Kidney capillary endothelial cell (primary cell): ENCODE results near the gene COL4A2.
A peak's percentile ranks its signal among the peaks of the same experiment; 100 is the strongest.

Experiments used
- DNase-seq: peaks from one replicate; pipeline ENCODE4 v3.0.0-alpha.2; 2018; ENCODE audit warnings: low spot score

Gene COL4A2

DNA sequence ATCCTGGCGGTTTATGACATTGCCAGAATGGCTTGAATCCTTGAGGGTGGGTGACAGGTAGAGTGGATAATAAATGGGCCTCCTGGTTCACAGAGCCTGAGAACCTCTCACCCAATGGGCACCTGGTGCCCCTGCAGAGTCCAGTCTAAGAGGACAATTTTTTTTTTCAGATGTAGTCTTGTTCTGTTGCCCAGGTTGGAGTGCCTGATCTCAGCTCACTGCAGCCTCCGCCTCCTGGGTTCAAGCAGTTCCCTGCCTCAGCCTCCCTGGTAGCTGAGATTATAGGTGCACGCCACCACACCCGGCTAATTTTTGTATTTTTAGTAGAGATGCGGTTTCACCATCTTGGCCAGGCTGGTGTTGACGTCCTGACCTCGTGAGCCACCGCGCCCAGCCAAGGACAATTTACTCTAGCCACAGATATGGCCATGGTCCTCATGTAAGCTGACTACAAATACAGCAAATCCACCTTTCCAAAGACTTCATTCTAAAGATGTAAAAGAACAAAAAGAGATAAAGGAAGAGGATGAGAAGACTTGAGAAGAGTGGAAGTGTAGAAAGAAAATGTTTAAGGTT is 33.0 kb downstream of the COL4A2 start:
- no peak for DNase-seq

DNA sequence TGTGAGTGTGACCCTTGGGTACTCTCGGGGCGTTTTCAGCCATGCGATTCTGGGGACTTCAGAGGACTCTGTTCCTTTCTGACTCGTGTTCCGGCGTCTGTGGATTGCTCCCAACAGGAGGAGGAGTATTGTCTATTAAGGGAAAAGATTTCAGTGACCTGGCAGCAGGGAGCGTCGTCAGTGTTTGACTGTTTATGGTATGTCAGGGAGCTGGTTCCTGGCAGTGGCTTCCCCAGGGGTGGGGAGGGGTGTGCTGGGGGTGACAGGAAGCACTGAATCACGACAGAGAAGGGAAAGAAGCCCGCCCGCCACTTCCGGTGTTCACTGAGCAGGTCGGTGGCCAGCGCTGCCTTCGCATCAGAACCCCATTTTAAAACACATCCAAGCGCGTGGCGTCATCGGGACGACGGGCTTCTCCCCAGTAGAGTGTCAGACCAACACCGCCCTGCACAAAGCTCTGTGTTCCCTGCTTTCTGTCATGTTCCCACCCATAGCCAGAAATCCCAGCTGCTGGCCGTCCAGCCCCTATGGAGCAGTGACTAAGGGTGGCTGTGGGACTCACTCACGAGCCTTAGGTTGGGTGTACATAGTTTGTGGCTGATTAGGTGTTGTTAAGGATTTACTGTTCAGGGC is 33.8 kb downstream of the COL4A2 start:
- DNase-seq = peak; percentile 95

DNA sequence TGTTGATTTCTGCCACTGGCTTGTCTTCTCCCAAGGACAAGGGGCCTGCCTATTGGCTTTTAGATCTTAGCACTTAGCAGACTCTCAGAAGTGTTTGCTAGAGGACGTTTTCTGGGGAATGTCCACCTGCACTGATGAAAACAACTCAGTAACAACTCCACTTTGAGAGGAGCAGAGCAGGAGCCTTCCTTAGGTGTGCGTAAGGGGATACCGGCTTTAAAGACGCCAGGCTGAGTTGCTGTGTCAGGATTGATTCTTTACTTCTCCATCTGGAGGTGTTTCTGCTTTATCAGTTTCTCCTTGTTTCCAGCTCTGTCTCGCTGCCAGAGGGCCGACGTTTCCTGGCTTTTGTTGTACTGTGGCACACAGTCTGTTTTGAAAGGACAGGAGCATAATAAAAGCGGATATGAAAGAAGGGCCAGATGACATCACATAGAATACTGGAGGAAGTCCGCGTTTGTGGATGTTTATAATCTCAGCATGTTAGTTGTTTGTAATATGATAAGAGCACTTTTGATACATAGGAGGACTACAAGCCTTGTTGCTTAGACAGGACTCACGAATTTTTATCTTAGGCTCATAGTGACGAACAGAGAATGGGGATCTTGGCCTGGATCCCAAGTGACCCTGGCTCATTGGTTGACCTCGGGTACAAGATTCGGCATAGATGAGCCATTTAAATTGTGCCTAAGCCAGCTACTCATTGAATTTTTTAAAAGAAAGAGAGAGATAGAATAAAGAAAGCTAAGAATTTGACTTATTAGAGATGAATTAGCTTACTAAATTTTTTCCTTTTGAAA is 34.6 kb downstream of the COL4A2 start:
- DNase-seq = no peak

DNA sequence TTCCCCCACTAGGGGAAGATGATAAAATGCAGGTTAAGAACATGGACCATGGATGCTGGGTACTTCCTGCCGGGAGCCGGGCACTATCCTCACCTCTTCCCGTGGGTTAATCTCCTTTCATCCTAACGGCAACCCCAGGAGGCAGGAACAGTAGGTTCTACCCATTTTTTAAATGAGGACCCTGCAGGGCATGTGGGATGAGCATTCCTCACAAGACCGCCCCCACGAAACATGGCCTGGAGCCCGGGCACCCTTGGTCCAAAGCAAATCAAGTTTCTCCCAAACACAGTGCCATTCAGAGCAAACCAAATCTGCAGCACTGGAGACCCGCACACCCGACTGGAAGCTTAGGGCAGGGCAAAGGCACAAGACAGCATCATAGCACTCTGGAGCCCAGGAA is 35.4 kb downstream of the COL4A2 start:
- DNase-seq = no peak

DNA sequence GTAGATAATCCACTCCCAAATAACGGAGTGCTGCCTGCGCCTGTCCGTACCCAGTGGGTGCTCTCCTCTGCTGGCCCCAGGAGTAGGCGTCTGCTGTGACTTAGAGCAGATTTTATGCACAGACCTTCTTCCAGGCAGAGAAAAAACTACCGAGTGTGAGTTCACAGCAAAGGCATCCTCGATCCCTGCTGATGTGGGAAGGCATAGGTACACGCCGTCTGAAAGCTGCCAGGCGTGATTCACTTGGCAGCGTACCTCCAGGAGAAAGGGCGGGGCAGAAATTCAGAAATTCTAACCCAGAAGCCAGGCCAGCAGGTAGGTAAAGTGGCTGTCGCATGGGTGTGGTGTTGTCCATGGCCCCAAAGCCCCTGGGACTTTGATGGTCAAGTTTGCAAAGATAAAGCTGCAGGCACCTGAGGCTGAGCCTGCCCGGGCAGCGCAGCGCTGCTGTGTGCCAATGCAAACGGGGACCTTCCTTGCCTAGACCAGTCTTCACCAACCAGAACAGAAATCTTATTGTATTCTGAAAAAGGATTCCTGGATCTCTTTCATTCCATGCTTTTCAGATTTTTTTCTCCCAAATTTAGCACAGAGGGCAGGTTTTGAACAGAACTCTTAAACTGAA is 36.3 kb downstream of the COL4A2 start:
- DNase-seq = no peak

DNA sequence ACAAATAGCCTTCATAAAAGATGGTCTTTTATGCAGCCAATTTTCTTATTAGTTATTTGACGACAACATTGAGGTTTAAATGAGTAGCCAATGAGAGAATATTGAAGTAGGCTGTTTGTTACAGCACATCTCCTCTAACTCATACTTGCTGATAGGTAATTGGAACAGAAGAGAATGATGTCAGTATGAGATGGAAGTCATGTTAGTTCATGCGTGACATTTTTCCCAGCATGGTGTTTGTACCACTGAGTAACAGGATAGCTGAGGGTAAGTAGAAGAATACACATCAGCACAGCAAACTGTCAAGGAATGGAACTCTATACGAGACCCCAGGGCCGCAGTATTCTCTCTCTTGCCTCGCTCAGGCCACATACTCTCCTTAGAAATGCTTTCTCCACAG is 37.2 kb downstream of the COL4A2 start:
- no peak for DNase-seq

DNA sequence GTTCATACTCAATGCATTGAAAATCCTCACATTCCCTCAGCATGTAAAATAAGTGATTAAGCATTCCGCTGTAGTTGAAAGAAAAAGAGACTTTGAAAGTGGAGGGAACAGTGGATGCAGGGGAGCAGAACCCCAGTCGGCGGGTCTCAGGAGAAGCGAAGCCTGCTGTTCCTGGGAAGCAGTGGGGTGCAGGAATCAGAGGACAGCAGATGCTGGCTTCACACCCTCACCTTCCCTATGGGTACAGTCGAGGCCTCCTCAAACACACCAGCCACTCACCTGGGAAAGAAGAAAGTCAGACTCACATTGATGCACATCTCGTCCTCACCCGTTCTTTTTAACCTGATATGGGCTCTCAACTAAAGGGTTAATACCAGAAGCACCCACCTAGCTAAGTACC is 38.2 kb downstream of the COL4A2 start:
- DNase-seq = no peak

DNA sequence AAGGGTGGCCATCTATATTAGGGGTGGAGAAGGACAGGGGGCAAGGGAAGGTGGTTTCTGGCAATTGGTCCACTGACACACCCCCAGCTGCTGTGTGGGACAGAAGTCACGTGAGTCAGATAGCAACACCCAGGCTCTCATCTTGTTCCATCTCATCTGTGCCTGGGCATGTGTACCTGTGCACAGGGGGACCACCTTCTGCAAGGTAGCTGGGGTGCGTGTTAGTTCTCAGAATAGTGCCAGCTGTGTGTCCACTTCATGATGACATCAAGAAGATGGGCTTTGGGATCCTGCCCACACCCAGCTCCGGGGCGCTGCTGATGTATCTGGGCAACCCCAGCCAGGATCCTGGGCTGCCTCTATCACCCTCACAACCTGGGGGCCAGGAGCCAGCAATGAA is 38.6 kb downstream of the COL4A2 start:
- no peak for DNase-seq

DNA sequence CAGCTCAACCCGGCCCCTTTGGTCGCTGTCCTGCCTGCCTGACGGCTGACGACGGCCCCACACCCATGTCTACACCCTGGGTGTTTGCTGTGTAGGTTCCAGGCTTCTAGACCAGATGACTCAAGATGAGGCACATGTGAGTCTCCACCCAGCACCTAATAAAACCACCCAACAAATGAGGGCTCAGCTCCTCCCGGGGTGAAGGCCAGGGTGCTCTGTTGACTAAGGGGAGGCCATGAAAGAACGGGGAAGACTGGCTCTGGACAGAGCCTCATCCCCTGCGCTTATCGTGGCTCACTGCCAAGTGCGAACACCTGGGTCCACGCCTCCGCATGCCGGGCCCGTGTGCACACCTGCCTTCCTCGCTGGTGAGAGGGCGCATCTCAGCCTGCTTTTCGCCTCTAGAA is 39.6 kb downstream of the COL4A2 start:
- DNase-seq = no peak

DNA sequence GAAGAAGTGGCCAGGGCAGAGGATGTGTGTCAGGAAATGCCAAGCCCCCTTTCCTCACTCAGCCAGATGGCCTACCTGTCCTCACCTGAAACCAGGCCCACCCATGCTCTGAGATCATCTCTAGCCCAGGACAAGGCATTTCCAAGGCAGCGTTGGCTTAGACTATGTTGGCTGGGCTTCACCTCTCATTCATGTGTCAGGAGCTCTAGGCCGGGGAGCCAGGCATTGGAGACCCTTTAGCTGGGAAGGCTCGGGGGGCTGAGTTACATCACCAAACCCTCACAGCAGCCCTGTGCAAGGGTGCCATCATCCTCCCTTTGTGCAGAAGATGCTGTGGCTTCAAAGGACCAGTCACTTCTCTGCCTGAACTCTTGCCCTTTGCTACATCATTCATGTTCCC is 40.0 kb downstream of the COL4A2 start:
- DNase-seq = no peak

DNA sequence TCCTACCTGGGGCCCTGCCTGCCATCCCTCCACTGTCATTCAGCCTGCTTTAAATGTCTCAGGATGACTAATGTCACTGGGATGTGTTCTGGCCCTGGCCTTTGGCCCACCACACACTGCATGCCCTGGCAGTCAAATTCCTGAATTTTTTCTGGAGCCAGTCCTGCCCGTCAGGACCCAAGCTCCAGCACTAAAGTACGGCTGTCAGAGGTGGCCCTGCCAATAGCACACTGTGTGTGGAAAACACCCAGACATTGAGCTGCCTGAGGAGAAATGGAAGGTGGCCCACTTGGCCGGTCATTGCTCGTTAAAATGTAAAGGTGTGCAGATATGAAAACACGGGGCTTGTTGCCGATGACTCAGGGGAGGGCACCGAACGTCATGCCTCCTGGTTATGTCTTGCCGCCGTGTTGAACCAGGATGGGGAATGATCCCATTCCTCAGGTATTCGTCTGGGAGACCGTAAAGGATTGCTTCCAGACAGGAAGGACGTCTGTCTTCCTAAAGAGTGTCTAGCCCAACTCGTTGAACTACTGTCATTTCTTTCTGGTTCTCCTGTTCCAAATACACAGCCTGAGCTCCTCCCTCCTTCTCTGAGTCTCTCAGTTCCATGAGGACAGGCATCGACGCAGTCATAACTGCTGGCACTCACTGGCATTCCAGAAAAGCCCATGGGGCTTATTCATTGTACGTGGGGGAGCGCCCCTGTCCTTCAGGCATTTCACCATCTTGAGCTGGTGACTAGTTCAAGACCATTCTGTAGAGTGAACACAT is 40.6 kb downstream of the COL4A2 start:
- DNase-seq = peak; percentile 97

DNA sequence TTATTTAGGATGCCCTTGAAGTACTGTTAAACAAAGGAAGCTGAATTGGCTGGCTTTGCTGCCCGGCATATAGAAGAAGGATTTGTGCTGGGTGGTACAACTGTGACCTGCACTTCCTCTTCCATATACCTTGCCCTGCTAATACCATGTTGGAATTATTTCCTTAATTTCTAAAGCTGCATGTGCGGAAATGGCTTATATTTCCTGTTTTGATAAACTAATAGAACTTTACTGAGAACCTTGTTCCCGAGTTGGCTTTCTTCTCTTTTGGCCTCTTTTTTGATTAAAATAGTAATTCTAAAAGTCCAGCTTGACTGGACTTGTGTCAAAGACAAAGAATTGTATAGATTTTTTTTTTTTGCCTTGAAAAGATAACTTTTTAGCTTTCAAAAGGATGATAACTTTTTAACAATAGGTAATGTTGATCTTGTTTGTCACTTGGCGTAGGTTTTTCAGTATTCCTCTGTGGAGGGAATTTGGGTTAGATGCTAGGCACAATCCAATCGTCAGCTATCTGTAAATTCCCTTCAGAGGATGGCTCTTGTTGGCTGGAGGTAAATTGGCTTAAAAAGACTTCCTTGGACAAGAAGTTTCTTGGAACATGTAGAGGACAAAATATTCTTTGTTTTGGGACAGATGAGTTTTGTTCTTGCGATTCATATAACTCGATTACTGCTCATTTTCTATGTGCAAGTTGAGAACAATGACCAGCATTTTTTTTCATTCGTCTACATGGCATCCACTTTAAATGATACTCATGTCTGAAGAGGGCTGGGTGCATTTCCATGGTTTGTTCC is 41.4 kb downstream of the COL4A2 start:
- DNase-seq = no peak

DNA sequence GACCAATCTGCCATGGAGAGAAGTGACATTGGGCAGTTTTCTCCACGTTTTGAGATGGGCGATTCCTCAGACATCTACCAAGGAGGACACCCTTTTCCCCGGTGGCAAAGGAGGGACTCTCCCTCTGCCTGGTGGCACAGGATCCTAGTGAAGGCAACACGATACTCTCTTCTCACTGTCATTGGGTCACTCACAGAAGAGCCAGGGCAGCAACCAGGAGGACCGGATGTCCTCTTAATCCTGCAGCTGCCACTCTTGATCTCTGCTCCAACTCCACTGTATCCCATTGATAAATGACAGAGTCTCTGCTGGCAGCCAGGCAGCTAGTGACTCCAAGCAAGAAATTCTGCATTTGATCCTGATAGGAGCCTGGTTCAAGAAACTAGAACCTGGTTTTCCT is 42.2 kb downstream of the COL4A2 start:
- no peak for DNase-seq

DNA sequence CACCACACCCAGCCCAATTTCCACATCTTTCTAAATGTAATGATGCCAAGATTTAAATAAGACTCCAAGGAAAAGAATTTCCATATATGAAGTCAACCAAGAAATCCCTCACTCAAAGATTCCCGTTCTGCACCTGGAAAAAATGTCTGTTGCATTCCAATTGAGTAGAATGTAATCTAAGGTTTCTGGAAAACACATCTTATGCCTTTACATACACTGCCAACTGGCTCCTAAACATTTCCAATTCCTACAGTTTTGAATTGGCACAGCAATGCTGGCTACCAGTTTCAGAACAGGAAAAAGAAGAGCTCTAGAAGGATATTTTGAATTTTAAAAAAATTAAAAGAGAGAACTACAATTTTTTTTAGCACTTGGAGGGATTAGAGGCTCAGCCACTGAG is 43.0 kb downstream of the COL4A2 start:
- DNase-seq = no peak

DNA sequence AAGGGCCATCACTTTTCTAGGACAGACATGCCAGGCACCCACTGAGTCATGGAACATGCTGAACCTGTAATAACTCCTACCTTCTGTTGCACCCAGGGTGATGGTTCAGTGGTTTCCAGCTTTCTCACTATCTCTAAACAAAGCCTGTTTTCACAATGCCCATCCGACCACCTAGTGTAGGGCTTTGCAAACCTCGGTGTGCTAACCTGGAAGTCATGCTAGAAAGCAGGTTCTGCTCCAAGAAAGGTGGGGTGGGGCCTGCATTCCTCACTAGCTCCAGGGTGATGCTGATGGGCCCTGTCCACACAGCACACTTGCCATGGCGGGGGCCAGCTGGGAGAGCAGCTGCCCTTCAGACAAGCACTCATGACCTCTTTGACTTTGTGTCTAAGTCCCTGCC is 43.4 kb downstream of the COL4A2 start:
- DNase-seq = no peak

DNA sequence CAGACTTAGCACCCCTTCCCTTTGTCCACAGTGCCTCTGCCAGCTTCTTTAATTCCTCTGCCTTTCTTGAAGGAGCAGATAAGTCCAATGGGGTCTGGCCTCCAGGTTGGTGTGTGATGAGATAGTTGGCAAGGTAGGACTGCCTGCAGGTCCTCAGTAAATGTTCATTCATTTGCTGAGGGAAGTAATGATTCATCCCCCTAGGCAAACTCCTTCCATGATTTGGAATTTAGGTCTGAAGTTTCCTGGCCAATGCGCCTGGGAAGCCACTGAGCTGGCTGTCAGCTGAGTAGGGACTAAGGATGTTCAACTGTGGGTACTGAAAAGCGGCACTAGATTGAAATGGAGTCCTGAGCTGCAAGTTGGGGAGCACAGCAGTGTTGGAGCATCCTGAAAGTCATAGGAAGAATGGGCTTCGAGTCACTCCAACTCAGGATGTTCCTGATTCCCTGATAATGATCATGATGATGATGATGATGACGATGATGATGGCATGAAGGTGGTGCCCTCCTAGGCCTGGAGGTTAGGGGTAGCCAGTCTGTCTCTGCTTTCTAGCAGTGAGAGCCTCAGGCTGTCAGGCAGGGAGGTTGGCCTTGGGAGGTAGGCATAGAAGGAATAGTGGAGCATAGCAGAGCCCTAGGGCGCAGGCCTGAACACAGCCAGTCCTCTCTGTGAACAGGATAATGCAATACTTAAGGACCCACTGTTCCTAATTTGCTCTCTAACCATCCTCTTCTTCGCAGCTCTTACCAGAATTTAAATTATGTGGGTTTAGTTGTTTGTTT is 44.7 kb downstream of the COL4A2 start:
- no peak for DNase-seq

DNA sequence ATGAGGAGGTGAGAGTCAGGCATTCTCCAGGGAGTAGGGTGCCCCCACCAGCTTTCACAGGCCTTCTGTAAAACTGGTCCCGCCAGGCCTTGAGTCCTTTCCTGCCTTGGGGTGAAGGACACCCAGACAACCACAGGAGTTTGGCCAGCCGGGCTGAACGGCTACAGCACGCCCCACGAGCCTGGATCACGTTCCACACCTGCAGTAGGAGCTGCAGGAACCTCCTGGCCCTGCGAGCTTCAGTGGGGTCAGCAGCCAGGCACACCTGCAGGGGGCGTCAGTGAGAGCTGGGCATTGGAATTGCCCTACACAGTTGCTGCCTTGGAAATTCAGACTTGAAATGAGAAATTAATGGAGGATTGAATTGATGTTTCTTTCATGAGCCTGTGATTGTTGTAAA is 45.7 kb downstream of the COL4A2 start:
- no peak for DNase-seq

DNA sequence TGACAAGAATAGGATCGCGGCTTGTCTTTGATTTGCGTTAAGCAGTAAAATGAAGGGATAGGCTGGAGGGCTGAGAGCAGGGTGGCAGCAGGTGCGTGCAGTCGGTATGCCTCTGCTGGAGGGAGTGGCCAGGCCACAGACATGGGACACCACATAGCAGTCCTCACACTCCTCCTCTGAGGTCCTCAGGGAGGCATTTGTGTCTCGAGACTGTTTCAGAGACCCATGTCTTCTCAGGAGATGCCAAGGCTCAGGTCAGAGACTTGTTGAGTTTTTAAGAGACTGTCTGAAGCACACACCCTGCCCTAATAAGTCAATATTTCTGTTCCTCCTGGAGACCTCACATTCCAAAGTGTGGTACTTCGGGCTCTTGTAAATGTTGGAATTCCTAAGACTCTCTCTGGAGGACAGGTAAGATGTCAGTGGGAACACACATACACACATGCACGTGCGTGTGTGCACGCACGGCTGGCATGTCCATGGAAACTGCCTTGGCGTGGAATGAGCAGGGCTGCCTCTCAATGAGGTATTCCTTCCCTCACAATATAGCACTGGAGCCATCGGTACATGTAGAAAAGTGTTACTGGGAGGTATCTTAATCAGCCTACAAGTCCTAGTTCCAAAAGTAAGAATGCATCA is 46.4 kb downstream of the COL4A2 start:
- DNase-seq = no peak

DNA sequence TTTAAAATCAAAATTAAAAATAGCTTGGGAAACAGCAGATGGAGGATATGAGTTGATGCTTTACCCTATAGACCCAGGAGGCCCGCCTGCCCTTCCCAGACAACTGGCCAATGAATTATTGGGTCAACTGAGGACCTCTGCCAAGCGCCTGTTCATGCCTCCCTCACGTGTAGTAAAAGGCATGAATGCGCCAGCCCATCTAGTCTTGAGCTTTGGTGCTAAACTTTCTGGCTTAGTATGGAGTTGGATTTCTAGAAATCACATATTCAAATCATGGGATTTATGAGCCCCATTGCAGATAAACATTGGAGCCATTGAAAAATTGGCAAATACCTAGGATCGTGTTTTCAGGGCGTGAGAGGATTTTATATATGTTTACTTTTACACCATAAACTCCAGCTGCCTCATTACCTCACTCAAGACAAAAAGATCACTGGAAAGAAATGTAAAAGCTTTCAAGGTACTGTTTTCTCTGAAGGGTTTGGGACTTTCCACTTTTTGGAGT is 47.1 kb downstream of the COL4A2 start:
- DNase-seq = no peak
